ENCODE data around the gene STS. TPM values are rescaled to one million over a fixed set of nuclear protein-coding genes. Genes with fewer than 3 reads are reported as not detected.

Gene STS
- polyA plus RNA-seq, 3 donors = 3.1 to 7.8 (median 6.3) TPM

- H3K27ac Mint-ChIP-seq = peak within 1 kb of the TSS; percentile 83 to 94 (median 90)
- H3K79me2 ChIP-seq (ENCODE audit: insufficient read depth, low read length) = peaks cover 51% of the 10 kb centered on the region
These were observed 704 bp downstream of the STS start, which contains the start of gene PUDP for GRCh38 chrX:7147978-7148854. PUDP (minus strand) TSS chrX:7148153; CDS start chrX:7148113, 40 bp downstream.

More at GRCh38 chrX:7147978-7148854, 704 bp downstream of the STS start, which contains the start of gene PUDP:
- WGBS (ENCODE audit: insufficient coverage) = 0% methylated on average over 45 of the region's 76 CpGs
- H3K9me3 ChIP-seq (replicated peaks in 1 of 2; ENCODE audit: control insufficient read depth in 1 of 2, insufficient read depth in 1 of 2, low read length in 2 of 2) = no peaks in the 10 kb centered on the region
- DNase-seq = peak; percentile 80 to 86 (median 81)
- H2AFZ ChIP-seq (ENCODE audit: insufficient read depth, low read depth, low read length, poor library complexity, severe bottlenecking) = peak within 1 kb of the TSS; percentile 96
- peak within 1 kb of the TSS; percentile 88 for H3K9ac ChIP-seq (ENCODE audit: insufficient read depth, low read length, poor library complexity, severe bottlenecking)
- H3K4me2 ChIP-seq (replicated peaks; ENCODE audit: extremely low read depth, low read length, poor library complexity, severe bottlenecking) = peak within 1 kb of the TSS; percentile 97
- Mint-ChIP-seq H3K36me3 (peaks cover 0 to 2% of the 10 kb centered on the region in 2 donors), H3K27me3 (ENCODE audit: low read depth in 3 of 3) (peaks cover 0 to 6% (median 0%) of the 10 kb centered on the region in 3 donors), H3K9me3 (peaks cover 0 to 3% (median 0%) of the 10 kb centered on the region in 7 donors), H3K4me3 (peak within 1 kb of the TSS; percentile 82 to 89), H3K4me1 (peaks cover 26% of the 10 kb centered on the region)
- peak within 1 kb of the TSS; percentile 91 to 98 (median 95) for H3K4me3 ChIP-seq (replicated peaks in 1 of 3; ENCODE audit: low read depth in 2 of 3, low read length in 3 of 3)
- peak within 1 kb of the TSS; percentile 73 to 87 for H3K27ac ChIP-seq (ENCODE audit: low read depth in 1 of 2, low read length in 2 of 2)
- no peaks in the 10 kb centered on the region for H3K36me3 ChIP-seq (replicated peaks in 1 of 2; ENCODE audit: control insufficient read depth in 1 of 2, insufficient read depth in 2 of 2, low read length in 2 of 2)
- peaks cover 21 to 37% of the 10 kb centered on the region in 2 donors for H3K4me1 ChIP-seq (ENCODE audit: control insufficient read depth in 1 of 2, insufficient read depth in 2 of 2, low read length in 2 of 2)
- no peaks in the 10 kb centered on the region for H3K27me3 ChIP-seq (ENCODE audit: control insufficient read depth in 2 of 2, insufficient read depth in 2 of 2, low read length in 2 of 2)
- peaks cover 25% of the 10 kb centered on the region for H4K20me1 ChIP-seq (ENCODE audit: insufficient read depth, low read length)
- no peak for TF ChIP-seq CTCF (IDR thresholded peaks at IDR 0.05)
- intact Hi-C loops (cut with micrococcal nuclease) = loop anchor here in 1 of 2 donors (10.0 kb wide), 1 partner anchor 107 kb away; no protein-coding TSS in a partner anchor

Data from CD14-positive monocyte (primary cell).